OCI-LY7 (cell line): Measurements from ENCODE around the gene SART3. TPM values are rescaled to one million over a fixed set of nuclear protein-coding genes. Genes with fewer than 3 reads are reported as not detected.

Experiments
- BruUV-seq: library from RNA; stranded (reverse); fragments of 400-500 nt; replicated peaks from 2 replicates; lab custom pipeline; 2021; lab: Mats Ljungman, UMichigan
- CTCF ChIA-PET: fragments of 300-600 bp; sonication (Branson Sonifier 250); formaldehyde crosslinking; loops from one replicate; lab custom pipeline; 2022; ENCODE audit warnings: antibody characterized with exemption; ENCODE audit not compliant: unreplicated experiment; lab: Charles Lee
- POLR2A ChIA-PET: fragments of 300-600 bp; sonication (Branson Sonifier 250); formaldehyde crosslinking; loops from one replicate; lab custom pipeline; 2022; ENCODE audit warnings: antibody characterized with exemption; lab: Charles Lee
- DNase-seq: peaks from one replicate; pipeline ENCODE4 v3.0.0-alpha.2; 2015; ENCODE audit warnings: low spot score
- H2AFZ ChIP-seq: fragments of 200-600 bp; sonication (generic), shearing (Covaris generic); 2 replicates; pipeline ENCODE4 v1.6.1; 2014; ENCODE audit warnings: mild to moderate bottlenecking, antibody characterized with exemption, low read length, moderate library complexity
- H3K27ac ChIP-seq: fragments of 200-600 bp; sonication (generic); 2 replicates; pipeline ENCODE4 v1.5.1; 2014; ENCODE audit warnings: mixed run types, low read depth, mild to moderate bottlenecking, moderate library complexity, low read length, inconsistent platforms; ENCODE audit not compliant: poor library complexity, severe bottlenecking
- H3K36me3 ChIP-seq: fragments of 200-600 bp; sonication (generic); 2 replicates; pipeline ENCODE4 v1.6.1; 2014; ENCODE audit warnings: mild to moderate bottlenecking, antibody characterized with exemption, low read length, moderate library complexity, mixed read lengths; ENCODE audit not compliant: insufficient read depth
- H3K4me1 ChIP-seq: fragments of 200-600 bp; sonication (generic); 2 replicates; pipeline ENCODE4 v1.5.1; 2014; ENCODE audit warnings: mild to moderate bottlenecking, low read length; ENCODE audit not compliant: insufficient read depth, poor library complexity, severe bottlenecking
- H3K4me2 ChIP-seq: fragments of 200-600 bp; sonication (generic); 2 replicates; pipeline ENCODE4 v1.6.1; 2014; ENCODE audit warnings: mild to moderate bottlenecking, low read length
- H3K4me3 ChIP-seq: fragments of 200-600 bp; sonication (generic); 2 replicates; pipeline ENCODE4 v1.5.1; 2014; ENCODE audit warnings: mild to moderate bottlenecking, low read depth, low read length; ENCODE audit not compliant: poor library complexity, severe bottlenecking
- H3K79me2 ChIP-seq: fragments of 200-600 bp; sonication (generic); 2 replicates; pipeline ENCODE4 v1.6.1; 2016; ENCODE audit warnings: low read depth, mild to moderate bottlenecking, low read length, moderate library complexity, mixed read lengths; ENCODE audit not compliant: insufficient read depth
- H3K9me2 ChIP-seq: fragments of 200-600 bp; sonication (generic); 2 replicates; pipeline ENCODE4 v1.6.1; 2016; ENCODE audit warnings: mild to moderate bottlenecking, low read length, mixed read lengths; ENCODE audit not compliant: insufficient read depth
- H3K9me3 ChIP-seq: fragments of 200-600 bp; sonication (generic); 2 replicates; pipeline ENCODE4 v1.6.1; 2014; ENCODE audit warnings: mild to moderate bottlenecking, mixed run types, low read length, mixed read lengths
- H4K20me1 ChIP-seq: fragments of 200-600 bp; sonication (generic); 2 replicates; pipeline ENCODE4 v1.6.1; 2014; ENCODE audit warnings: mild to moderate bottlenecking, antibody characterized with exemption, low read length, moderate library complexity, mixed read lengths; ENCODE audit not compliant: insufficient read depth
- EZH2phosphoT487 ChIP-seq: fragments of 200-600 bp; sonication (generic); IDR thresholded peaks from 2 replicates; pipeline ENCODE4 v1.6.1; 2018; ENCODE audit warnings: low read depth, borderline replicate concordance, mild to moderate bottlenecking, mixed run types, antibody characterized with exemption, low read length, moderate library complexity, mixed read lengths
- intact Hi-C: fragments of 100-400 bp; cut with micrococcal nuclease; formaldehyde crosslinking; loops from one replicate; pipeline ENCODE4 v1.10.0; 2022; ENCODE audit not compliant: unreplicated experiment
- total RNA-seq, 2 experiments: library from RNA; depleted of rRNA in 1 of 2; stranded (reverse); fragments of >200 nt in 1 of 2; shearing (Covaris generic) in 1 of 2; gene quantifications; 2 replicates each; pipeline ENCODE4 v1.2.3, GENCODE V29; 2014 to 2022
- TF ChIP-seq, protein P1 (sequence below): fragments of 200-600 bp; sonication (generic); conservative IDR thresholded peaks from 2 replicates; pipeline ENCODE4 v1.5.1; 2014; ENCODE audit warnings: mild to moderate bottlenecking, antibody characterized with exemption, low read length, moderate library complexity, mixed read lengths

SART3 gene
- total RNA-seq, 2 experiments from 2014 or later: 143 to 211 TPM

DNA sequence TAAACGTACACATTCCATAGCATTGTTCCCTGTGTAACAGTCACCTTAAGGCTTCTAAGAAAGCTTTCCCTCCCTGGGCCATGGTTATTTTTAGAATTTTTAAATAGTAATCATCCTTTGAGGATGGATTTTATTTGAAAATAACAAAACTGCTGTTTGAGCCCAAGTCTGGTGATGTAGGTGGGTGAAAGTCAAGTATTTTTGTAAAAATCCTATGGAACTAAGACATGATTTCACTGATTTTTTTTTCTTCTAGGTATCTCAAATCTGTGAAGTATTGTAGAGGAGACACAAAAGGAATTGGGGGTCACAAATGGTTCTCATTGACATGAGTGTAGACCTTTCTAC, 2.8 kb upstream of the SART3 start:
- ChIA-PET POLR2A (interaction anchor here (1.1 to 15.0 kb wide), 4 partner anchors 54 to 167 kb away, joined by 3 to 309 read pairs (median 8); partner anchors contain the start of gene SELPLG), CTCF (interaction anchor here (0.6 to 1.0 kb wide), 2 partner anchors 54 to 1608 kb away, joined by 3 to 4 read pairs; partner anchors contain the start of gene TMEM263)
- Histone ChIP-seq H3K4me1 (peaks cover 60% of the 10 kb centered on the region), H3K9me2 (no peaks in the 10 kb centered on the region), H2AFZ (no peak overlapping the region), H3K4me2 (peak overlapping the region; percentile 83), H3K36me3 (peaks cover 50% of the 10 kb centered on the region), H3K4me3 (peak overlapping the region; percentile 79), H3K79me2 (peaks cover 55% of the 10 kb centered on the region), H4K20me1 (peaks cover 5% of the 10 kb centered on the region; the same call in 1 of the 2 replicates), H3K27ac (peak overlapping the region; percentile 93), H3K9me3 (no peaks in the 10 kb centered on the region)
- intact Hi-C loops: loop anchor here (1.0 to 5.0 kb wide), 9 partner anchors 55 to 529 kb away; partner anchors contain the start of genes ALKBH2, CORO1C and SSH1
- no peak for TF ChIP-seq EZH2phosphoT487
- TF ChIP-seq, protein P1, sequence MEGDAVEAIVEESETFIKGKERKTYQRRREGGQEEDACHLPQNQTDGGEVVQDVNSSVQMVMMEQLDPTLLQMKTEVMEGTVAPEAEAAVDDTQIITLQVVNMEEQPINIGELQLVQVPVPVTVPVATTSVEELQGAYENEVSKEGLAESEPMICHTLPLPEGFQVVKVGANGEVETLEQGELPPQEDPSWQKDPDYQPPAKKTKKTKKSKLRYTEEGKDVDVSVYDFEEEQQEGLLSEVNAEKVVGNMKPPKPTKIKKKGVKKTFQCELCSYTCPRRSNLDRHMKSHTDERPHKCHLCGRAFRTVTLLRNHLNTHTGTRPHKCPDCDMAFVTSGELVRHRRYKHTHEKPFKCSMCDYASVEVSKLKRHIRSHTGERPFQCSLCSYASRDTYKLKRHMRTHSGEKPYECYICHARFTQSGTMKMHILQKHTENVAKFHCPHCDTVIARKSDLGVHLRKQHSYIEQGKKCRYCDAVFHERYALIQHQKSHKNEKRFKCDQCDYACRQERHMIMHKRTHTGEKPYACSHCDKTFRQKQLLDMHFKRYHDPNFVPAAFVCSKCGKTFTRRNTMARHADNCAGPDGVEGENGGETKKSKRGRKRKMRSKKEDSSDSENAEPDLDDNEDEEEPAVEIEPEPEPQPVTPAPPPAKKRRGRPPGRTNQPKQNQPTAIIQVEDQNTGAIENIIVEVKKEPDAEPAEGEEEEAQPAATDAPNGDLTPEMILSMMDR: peak; percentile 67; the same call in 1 of the 2 replicates
- no peak for DNase-seq
- no TSS peak for BruUV-seq

DNA sequence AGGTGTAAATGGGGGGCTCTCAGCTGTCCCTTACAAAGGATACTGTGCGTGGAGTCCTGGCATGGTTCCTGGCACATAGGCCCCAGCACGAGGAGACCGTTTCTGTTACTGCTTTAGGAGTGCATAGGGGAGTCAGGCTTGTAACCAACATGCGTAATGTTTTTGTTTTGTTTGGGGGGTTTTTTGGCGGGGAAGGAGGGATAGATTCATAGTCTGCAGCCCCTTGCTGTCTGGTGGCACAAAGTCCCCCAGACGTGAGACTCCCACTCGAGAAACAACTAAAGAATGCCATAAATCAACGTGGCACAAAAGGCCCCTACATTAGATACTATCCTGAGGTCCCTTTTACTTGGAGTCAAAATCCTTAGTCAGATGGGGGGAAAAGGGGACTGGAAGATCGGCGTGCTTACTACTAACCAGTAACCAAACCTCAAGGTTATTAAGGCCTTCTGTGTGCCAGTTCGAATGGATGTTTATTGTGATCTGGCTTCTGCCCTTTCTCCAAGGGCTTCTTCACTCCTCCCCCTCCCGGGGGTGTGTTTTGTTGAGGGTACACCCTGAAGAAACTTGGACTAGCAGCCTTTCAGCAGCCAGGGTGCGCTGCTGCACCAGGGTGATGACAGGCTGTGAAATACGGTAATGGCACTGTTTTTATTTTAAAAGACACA, 2.3 kb upstream of the SART3 start:
- Histone ChIP-seq H3K4me3 (peak overlapping the region; percentile 79), H3K79me2 (peaks cover 60% of the 10 kb centered on the region), H3K4me2 (peak overlapping the region; percentile 83), H3K27ac (peak overlapping the region; percentile 93), H4K20me1 (peaks cover 5% of the 10 kb centered on the region; the same call in 1 of the 2 replicates), H2AFZ (no peak overlapping the region), H3K9me3 (no peaks in the 10 kb centered on the region), H3K36me3 (peaks cover 52% of the 10 kb centered on the region), H3K4me1 (peaks cover 59% of the 10 kb centered on the region), H3K9me2 (no peaks in the 10 kb centered on the region)
- BruUV-seq: TSS peak; percentile 66
- ChIA-PET POLR2A (interaction anchor here (1.2 to 15.0 kb wide), 4 partner anchors 22 to 100 kb away, joined by 3 to 309 read pairs (median 8); partner anchors contain the start of gene SELPLG), CTCF (interaction anchor here (1.0 kb wide), 1 partner anchor 55 kb away, joined by 4 read pairs; no protein-coding TSS in a partner anchor)
- peak; percentile 93 for DNase-seq
- no peak for TF ChIP-seq EZH2phosphoT487
- TF ChIP-seq, protein P1: peak; percentile 96
- intact Hi-C loops: loop anchor here (1.0 to 5.0 kb wide), 9 partner anchors 55 to 530 kb away; partner anchors contain the start of genes ALKBH2, CORO1C and SSH1
